Measurements from ENCODE around the gene CCDC197.

Gene CCDC197

GRCh38 chr14:94000267-94000666, 3.2 kb downstream of the CCDC197 start:
- no peak for DNase-seq

DNA sequence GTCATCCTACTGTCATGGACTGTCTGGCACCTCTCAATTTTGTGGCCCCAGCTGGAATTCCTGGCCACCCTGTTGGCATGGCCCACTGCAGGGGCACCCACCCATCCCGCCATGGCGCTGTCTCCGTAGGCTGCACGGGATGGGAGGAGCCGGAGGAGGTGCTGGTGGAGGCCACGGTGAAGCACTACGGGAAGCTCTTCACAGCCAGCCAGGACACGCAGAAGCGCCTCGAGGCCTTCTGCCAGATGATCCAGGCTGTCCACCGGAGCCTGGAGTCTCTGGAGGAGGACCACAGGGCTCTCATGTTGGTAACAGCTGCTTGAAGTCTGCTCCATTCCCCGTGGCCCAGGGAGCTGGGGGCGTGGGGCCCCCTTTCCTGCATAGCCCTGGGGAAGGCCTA, 3.9 kb downstream of the CCDC197 start:
- no peak for DNase-seq

GRCh38 chr14:94001501-94002396, 4.6 kb downstream of the CCDC197 start:
- DNase-seq, result peak; percentile 57

DNA sequence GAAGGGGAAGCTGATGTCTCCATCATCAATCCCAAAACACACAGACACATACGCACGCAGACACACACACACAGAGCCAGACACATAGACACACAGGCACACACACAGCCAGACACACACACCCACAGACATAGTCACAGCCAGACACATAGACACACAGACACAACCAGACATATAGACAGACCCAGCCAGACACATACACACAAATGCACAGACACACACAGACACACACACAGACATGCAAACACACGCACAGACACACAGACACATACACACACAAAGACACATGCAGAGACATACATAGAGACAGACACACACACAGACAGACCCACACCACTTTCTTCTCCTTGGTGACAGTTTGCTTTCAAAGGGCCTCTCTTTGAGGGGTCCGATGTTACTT, 6.3 kb downstream of the CCDC197 start:
- DNase-seq, result no peak

GRCh38 chr14:94004015-94004414, 6.9 kb downstream of the CCDC197 start:
- no peak for DNase-seq

GRCh38 chr14:94005324-94006073, 8.4 kb downstream of the CCDC197 start:
- DNase-seq, result no peak

GRCh38 chr14:94008234-94008633, 11.1 kb downstream of the CCDC197 start:
- DNase-seq, result no peak

DNA sequence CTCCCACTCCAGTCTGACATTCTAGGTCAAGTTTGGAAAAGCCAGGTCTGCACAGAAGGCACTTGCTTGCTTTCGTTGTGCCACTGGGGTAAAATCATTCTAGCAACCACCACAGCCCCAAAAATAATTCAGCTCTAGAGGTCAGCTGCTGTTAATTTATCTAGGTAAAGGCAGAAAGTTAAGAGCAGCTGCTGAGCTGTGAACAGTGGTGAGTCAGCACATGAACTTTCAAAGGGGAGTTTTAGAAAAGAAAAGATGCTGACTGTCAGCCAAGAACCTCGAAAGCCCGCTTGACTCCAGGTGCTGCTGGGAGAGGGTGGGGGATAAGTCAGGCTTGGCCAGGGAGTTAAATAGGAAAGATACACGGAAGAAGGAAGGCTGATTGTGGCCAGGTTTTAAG, 12.7 kb downstream of the CCDC197 start:
- no peak for DNase-seq

GRCh38 chr14:94010625-94011024, 13.5 kb downstream of the CCDC197 start:
- DNase-seq, result no peak

- DNase-seq, result no peak
These were observed 14.7 kb downstream of the CCDC197 start for GRCh38 chr14:94011795-94012194.

- no peak for DNase-seq
These were observed 17.3 kb downstream of the CCDC197 start for GRCh38 chr14:94014382-94014781.

DNA sequence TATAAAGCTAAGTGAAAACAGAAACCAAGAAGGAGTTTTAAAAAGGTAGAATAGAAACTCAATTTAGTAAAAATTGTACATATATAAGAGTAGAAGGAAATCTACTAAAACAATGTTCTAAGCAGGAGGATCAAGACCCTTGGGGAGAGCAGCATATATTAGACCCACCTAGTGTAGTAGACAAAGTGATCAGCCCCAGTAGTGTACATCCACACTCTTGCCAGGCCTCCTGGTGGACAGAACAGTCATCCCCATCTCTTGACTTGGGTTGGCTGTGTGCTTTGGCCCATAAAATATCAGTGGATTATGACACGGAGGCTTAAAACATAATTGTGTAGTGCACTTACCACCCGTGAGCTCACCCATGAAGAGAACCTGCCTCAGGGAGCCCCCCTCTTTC, 18.1 kb downstream of the CCDC197 start:
- DNase-seq, result no peak

DNA sequence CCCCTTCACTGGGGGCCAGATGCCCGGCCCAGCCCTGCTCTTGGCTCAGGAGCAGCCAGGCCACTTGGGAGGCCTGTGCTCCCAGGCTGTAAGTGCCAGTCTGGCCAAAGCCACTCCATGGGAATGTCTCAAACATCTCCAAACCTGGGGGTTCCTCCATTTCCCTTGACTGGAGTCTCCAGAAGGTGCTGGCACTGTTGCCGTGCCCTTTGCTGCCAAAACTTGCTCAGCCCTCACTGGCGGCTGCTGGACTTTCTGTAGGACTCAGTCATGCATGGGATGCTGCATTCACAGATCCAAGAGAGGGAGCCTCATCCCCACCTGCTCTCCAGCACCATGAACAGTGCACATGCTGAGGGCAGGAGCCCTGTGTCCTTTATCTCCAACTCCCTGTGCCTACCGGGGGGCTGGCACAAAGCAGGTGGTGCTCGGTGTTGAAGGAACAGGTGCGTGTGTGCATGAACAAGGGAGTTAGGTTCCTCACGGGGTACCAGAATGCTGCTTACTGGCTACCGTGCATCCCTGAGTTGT, 19.4 kb downstream of the CCDC197 start:
- DNase-seq, result no peak

DNA sequence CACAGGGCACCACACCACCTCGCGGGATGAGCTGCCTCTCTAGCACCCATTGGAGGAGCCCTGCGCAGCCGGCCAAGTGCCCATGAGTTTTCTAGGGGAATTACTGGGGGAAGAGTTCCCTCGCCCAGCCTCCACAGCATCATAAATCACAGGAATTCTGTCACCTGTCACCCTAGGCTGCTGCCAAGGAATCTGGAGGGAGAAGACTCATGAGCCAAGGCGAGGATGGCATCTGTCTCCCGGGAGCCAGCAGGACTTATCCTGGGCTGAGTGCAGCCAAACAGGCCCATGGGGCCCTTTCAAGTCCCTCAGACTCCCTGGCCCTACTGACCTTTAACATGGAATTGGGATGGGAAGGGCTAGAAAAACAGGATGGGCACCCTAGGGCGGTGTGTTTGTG, 21.2 kb downstream of the CCDC197 start:
- DNase-seq, result no peak

DNA sequence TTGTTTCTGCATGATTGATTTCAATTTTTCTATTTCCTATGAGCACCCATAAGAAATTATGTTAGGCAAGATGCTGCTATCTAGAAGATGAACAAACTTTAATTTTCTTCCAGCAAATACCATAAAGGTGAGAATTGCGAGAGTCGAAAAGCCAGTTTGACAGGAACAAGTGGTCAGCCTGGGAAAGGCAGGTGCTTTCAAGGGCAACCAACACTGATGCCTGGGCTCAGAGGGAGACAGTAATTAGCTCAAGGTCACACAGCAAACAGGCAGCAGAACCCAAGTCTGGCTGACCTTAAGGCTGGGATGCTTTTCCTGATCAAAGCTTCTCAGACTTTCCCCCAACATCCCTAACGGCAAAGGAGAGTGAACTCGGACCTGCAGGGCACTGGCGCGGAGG, 22.2 kb downstream of the CCDC197 start:
- no peak for DNase-seq

GRCh38 chr14:94020267-94020666, 23.2 kb downstream of the CCDC197 start:
- DNase-seq, result no peak

- DNase-seq, result no peak
These were observed 23.9 kb downstream of the CCDC197 start for GRCh38 chr14:94021001-94021400.

GRCh38 chr14:94021416-94022157, 24.5 kb downstream of the CCDC197 start:
- DNase-seq, result no peak

- no peak for DNase-seq
These were observed 25.7 kb downstream of the CCDC197 start for GRCh38 chr14:94022532-94023411.

DNA sequence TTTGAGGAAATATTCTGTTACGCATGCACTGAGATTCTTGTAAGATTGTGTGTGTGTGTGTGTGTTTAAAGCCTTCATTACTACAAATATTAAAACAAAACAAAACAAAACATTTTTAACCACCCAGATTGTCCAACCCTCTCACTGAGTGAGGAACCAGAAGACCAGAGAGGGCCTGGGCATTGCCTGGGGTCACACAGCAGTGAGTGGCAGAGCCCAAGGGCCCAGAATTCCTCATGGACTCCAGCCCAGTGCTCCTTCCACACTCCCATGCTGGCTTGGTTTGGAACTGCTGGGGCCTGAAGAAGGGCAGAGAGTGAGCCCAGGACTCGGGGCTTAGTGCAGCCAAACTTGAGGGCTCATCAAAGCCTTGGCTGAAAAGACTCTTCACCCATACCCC, 27.4 kb downstream of the CCDC197 start:
- no peak for DNase-seq

DNA sequence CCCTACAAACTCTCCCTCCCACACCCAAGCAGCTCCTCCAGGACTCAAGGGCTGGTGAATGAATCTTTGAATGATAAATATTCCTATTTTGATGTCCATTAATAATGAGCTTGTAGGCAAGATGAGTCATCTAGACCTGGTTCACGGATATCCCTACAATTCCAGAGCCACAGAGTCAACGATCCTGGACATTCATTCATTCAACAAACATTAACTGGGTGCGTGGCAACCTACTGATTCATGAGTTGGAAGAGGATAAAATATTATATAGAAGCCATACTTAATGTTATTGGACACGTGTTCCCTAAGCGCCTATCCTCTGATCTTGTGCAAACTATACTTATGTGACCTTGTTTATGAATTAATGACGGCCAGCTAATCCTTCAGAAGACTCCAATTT, 28.6 kb downstream of the CCDC197 start:
- no peak for DNase-seq
